ENCODE data around the gene DEK.

DEK gene

DNA sequence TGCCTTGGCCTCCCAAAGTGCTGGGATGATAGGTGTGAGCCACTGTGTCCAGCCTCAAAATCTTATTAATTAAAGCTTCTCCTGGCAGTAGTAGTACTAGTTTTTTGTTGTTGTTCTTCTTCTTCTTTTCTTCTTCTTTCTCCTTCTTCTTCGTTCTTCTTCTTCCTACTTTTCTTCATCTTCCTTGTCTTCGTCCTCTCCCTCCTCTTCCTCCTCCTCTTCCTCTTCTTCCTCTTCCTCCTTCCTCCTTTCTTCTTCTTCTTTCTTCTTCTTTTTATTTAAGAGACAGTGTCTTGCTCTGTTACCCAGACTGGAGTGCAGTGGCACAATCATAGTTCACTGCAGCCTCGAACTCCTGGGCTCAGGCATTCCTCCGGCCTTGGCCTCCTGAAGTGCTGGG lies 17.2 kb upstream of the DEK start:
- TF ChIP-seq SIN3A (IDR thresholded peaks at IDR 0.05; ENCODE audit: borderline replicate concordance, insufficient read depth, low read length) (no peak), FOXP2 (optimal IDR thresholded peaks at IDR 0.05; ENCODE audit: borderline replicate concordance, extremely low read depth, extremely low read length, insufficient read depth) (no peak), REST (IDR thresholded peaks at IDR 0.05; ENCODE audit: insufficient read depth in 1 of 2, low read depth in 2 of 2, low read length in 2 of 2) (no peak), TAF1 (IDR thresholded peaks at IDR 0.05; ENCODE audit: borderline replicate concordance, insufficient read depth, low read length) (no peak), POLR2AphosphoS5 (IDR thresholded peaks at IDR 0.05; ENCODE audit: low read depth, low read length) (no peak)

- TF ChIP-seq REST (IDR thresholded peaks at IDR 0.05; ENCODE audit: insufficient read depth in 1 of 2, low read depth in 2 of 2, low read length in 2 of 2) (no peak), SIN3A (IDR thresholded peaks at IDR 0.05; ENCODE audit: borderline replicate concordance, insufficient read depth, low read length) (no peak), POLR2AphosphoS5 (IDR thresholded peaks at IDR 0.05; ENCODE audit: low read depth, low read length) (no peak), FOXP2 (optimal IDR thresholded peaks at IDR 0.05; ENCODE audit: borderline replicate concordance, extremely low read depth, extremely low read length, insufficient read depth) (no peak)
Measured at GRCh38 chr6:18280084-18280483, 15.8 kb upstream of the DEK start.

GRCh38 chr6:18279422-18279821 lies 15.1 kb upstream of the DEK start:
- no peak for TF ChIP-seq POLR2AphosphoS5 (IDR thresholded peaks at IDR 0.05; ENCODE audit: low read depth, low read length)
- no peak for TF ChIP-seq FOXP2 (optimal IDR thresholded peaks at IDR 0.05; ENCODE audit: borderline replicate concordance, extremely low read depth, extremely low read length, insufficient read depth)
- no peak for TF ChIP-seq SIN3A (IDR thresholded peaks at IDR 0.05; ENCODE audit: borderline replicate concordance, insufficient read depth, low read length)
- no peak for TF ChIP-seq REST (IDR thresholded peaks at IDR 0.05; ENCODE audit: insufficient read depth in 1 of 2, low read depth in 2 of 2, low read length in 2 of 2)
- TF ChIP-seq TAF1 (IDR thresholded peaks at IDR 0.05; ENCODE audit: borderline replicate concordance, insufficient read depth, low read length), result no peak

DNA sequence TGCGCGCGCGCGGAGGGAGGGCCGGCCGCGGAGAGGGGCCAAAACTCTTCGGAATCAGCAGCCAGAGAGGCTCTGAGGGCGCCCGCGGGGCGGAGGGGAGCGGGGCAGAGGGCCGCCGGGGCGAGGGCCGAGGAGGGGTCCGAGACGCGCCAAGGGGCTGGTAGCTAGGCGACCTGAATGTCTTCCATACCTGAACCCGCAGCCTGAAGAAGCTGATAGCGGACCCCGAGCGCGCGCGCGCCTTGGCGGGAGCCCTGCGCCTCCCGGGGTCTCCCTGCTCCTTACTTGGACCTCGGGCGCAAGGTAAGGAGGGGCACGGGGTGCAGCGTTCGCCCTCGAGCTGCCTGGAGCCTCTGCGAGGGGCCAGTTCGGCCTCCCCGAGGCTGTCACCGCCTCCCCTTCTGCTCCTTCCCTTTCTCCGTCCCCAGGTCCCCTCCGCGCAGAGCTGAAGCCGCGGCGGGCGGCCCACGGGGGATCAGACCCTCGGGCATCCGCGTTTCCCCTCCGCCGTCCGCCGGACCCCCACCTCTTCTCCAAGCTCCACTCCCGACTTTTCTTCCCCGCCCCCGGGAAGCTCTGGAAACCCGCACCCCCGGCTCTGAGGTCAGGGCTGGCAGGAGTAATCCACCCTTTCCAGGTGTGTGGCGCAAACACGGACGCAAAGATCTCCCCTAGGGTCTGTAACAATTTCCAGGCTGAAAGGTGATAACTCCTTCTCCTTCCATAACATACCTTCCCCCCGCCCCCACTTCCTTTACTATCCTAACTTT lies 13.1 kb upstream of the DEK start:
- TF ChIP-seq SIN3A (IDR thresholded peaks at IDR 0.05; ENCODE audit: borderline replicate concordance, insufficient read depth, low read length), result no peak
- TF ChIP-seq REST (IDR thresholded peaks at IDR 0.05; ENCODE audit: insufficient read depth in 1 of 2, low read depth in 2 of 2, low read length in 2 of 2), result no peak
- no peak for TF ChIP-seq POLR2AphosphoS5 (IDR thresholded peaks at IDR 0.05; ENCODE audit: low read depth, low read length)
- TF ChIP-seq FOXP2 (optimal IDR thresholded peaks at IDR 0.05; ENCODE audit: borderline replicate concordance, extremely low read depth, extremely low read length, insufficient read depth), result no peak
- no peak for TF ChIP-seq TAF1 (IDR thresholded peaks at IDR 0.05; ENCODE audit: borderline replicate concordance, insufficient read depth, low read length)
